Epidermal melanocyte (primary cell): ENCODE results near the gene SIX3.

ENCODE experiments used
- DNase-seq: peaks from one replicate; pipeline ENCODE4 v3.0.0; 2011; ENCODE audit warnings: low spot score; ENCODE audit not compliant: insufficient read length

SIX3 gene

GRCh38 chr2:44930274-44931197, 11.0 kb upstream of the SIX3 start:
- DNase-seq, result no peak

GRCh38 chr2:44931198-44931780, 10.2 kb upstream of the SIX3 start:
- no peak for DNase-seq

- no peak for DNase-seq
Observed at GRCh38 chr2:44932079-44932478, 9.4 kb upstream of the SIX3 start.

- DNase-seq, result no peak
Observed at GRCh38 chr2:44932564-44933392, 8.7 kb upstream of the SIX3 start.

GRCh38 chr2:44933434-44933951, 8.0 kb upstream of the SIX3 start:
- DNase-seq, result no peak

- no peak for DNase-seq
Observed at GRCh38 chr2:44934038-44934982, 7.2 kb upstream of the SIX3 start.

- DNase-seq, result no peak
Observed at GRCh38 chr2:44934983-44935728, 6.3 kb upstream of the SIX3 start.

GRCh38 chr2:44935729-44936098, 5.8 kb upstream of the SIX3 start:
- DNase-seq, result no peak

GRCh38 chr2:44936275-44936674, 5.2 kb upstream of the SIX3 start:
- DNase-seq, result no peak

GRCh38 chr2:44936715-44937687, 4.5 kb upstream of the SIX3 start:
- DNase-seq, result no peak

- no peak for DNase-seq
Observed at GRCh38 chr2:44937688-44938240, 3.7 kb upstream of the SIX3 start.

GRCh38 chr2:44938287-44939105, 3.0 kb upstream of the SIX3 start:
- DNase-seq, result no peak

- no peak for DNase-seq
Observed at GRCh38 chr2:44939106-44940048, 2.1 kb upstream of the SIX3 start.

GRCh38 chr2:44940049-44940494, 1.4 kb upstream of the SIX3 start:
- DNase-seq, result no peak

- DNase-seq, result no peak
Observed at GRCh38 chr2:44940732-44941464, 604 bp upstream of the SIX3 start.
